Regular cardiac myocyte (primary cell): ENCODE measurements around the gene ROCK2. TPM values are rescaled to one million over a fixed set of nuclear protein-coding genes. Genes with fewer than 3 reads are reported as not detected.

Experiments used
- total RNA-seq: library from RNA; depleted of rRNA; stranded (reverse); fragments of >200 nt; gene quantifications from 2 replicates; pipeline ENCODE4 v1.2.3, GENCODE V29; 2014

The ROCK2 gene
- 38.1 and 47.4 TPM in 2 replicates for total RNA-seq

GRCh38 chr2:11344342-11344955, at the start of gene ROCK2:
Gene ROCK2, minus strand, starts transcription at chr2:11344636. Its CDS starts 500 bp downstream, at chr2:11344136.

GRCh38 chr2:11155381-11156035, 188.9 kb downstream of the ROCK2 start, which contains the start of gene SLC66A3:
Gene SLC66A3, plus strand, starts transcription at chr2:11155467. Its CDS starts 80 bp downstream, at chr2:11155547.

Other genes with a start within 250 kb of the ROCK2 start
- gene SLC66A3, start 189.2 kb downstream of the ROCK2 start, total RNA-seq = 30.3 and 84.0 TPM in 2 replicates
- gene E2F6, start 121.5 kb upstream of the ROCK2 start, total RNA-seq = 8.7 and 10.4 TPM in 2 replicates
- gene GREB1, start 189.4 kb upstream of the ROCK2 start, total RNA-seq = 0.96 and 3.9 TPM in 2 replicates